Mucosa of stomach (tissue), 1 donor: ENCODE data around the gene SYCP2.

Experiments
- H3K27me3 ChIP-seq: one replicate; pipeline ENCODE4 v1.7.0; 2013; ENCODE audit warnings: mild to moderate bottlenecking, low read length; ENCODE audit not compliant: control insufficient read depth, insufficient read depth
- H3K36me3 ChIP-seq: one replicate; pipeline ENCODE4 v1.7.0; 2013; ENCODE audit warnings: low read length; ENCODE audit not compliant: control insufficient read depth, insufficient read depth
- H3K4me1 ChIP-seq: one replicate; pipeline ENCODE4 v1.7.0; 2013; ENCODE audit warnings: mild to moderate bottlenecking, low read length; ENCODE audit not compliant: control insufficient read depth, insufficient read depth
- H3K4me3 ChIP-seq: one replicate; pipeline ENCODE4 v1.7.0; 2013; ENCODE audit warnings: low read length
- H3K9ac ChIP-seq: one replicate; pipeline ENCODE4 v1.7.0; 2013; ENCODE audit warnings: mild to moderate bottlenecking, low read length, moderate library complexity
- H3K9me3 ChIP-seq: one replicate; pipeline ENCODE4 v1.7.0; 2013; ENCODE audit warnings: mild to moderate bottlenecking, low read length, moderate library complexity; ENCODE audit not compliant: control insufficient read depth
- donor health status: Pancreatic carcinoma.

The SYCP2 gene, protein sequence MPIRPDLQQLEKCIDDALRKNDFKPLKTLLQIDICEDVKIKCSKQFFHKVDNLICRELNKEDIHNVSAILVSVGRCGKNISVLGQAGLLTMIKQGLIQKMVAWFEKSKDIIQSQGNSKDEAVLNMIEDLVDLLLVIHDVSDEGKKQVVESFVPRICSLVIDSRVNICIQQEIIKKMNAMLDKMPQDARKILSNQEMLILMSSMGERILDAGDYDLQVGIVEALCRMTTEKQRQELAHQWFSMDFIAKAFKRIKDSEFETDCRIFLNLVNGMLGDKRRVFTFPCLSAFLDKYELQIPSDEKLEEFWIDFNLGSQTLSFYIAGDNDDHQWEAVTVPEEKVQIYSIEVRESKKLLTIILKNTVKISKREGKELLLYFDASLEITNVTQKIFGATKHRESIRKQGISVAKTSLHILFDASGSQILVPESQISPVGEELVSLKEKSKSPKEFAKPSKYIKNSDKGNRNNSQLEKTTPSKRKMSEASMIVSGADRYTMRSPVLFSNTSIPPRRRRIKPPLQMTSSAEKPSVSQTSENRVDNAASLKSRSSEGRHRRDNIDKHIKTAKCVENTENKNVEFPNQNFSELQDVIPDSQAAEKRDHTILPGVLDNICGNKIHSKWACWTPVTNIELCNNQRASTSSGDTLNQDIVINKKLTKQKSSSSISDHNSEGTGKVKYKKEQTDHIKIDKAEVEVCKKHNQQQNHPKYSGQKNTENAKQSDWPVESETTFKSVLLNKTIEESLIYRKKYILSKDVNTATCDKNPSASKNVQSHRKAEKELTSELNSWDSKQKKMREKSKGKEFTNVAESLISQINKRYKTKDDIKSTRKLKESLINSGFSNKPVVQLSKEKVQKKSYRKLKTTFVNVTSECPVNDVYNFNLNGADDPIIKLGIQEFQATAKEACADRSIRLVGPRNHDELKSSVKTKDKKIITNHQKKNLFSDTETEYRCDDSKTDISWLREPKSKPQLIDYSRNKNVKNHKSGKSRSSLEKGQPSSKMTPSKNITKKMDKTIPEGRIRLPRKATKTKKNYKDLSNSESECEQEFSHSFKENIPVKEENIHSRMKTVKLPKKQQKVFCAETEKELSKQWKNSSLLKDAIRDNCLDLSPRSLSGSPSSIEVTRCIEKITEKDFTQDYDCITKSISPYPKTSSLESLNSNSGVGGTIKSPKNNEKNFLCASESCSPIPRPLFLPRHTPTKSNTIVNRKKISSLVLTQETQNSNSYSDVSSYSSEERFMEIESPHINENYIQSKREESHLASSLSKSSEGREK (N-terminal part only)

DNA sequence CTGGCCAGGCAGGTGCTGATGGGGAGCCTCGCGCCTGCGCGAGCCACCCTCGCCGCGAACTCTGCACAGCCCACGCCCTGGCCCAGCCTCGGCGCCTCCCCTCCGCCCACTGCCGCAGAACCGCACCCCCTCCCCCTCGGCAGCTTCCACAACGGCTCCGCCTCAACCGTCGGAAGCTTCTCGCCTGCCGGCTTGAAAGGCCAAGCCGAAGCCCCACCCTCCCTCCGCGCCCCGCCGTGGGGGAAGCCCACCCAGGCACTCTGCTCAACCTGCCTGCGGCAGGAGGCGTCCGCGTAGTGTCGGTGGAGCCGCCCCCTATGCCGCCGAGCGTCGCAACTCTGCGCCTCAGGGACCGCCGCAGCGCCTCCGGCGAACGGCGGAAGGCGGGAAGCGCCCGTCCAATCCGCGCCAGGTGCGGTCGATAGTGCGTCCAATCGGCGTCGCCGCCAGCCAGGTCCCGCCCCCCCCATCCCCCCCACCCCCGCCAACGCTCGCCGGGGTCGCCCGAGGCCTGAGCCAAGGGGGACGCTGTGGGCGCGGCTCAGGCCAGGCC is at the start of gene SYCP2:
Gene SYCP2, minus strand, starts transcription at position 342 of the 553 bp plus-strand sequence. CDS start 11,224 bp downstream, outside the sequence.
- peaks cover 13% of the 10 kb centered on the region for H3K4me1 ChIP-seq
- no peaks in the 10 kb centered on the region for H3K9me3 ChIP-seq
- H3K36me3 ChIP-seq: no peaks in the 10 kb centered on the region
- H3K27me3 ChIP-seq: no peaks in the 10 kb centered on the region
- peak within 1 kb of the TSS; percentile 62 for H3K4me3 ChIP-seq
- peak within 1 kb of the TSS; percentile 65 for H3K9ac ChIP-seq

DNA sequence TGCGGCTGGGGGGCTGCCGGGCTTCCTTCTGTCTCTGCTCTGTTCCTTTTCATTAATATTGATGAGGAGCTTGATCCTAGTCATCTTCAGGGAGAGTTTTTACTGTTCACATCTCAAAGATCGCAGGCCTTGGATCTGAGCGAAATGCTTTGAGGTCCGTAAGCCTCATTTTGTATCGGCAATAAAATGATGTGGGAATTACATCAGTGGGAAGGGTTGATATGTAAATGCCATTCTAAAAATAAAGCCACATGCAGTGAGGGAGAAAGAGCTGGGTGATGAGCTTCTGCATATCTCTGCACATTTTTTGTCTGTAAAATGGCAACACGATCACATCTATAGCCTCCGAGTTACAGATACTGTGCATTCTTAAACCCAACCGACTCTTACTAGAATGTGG is 49.6 kb upstream of the SYCP2 start:
- H3K27me3 ChIP-seq: no peaks in the 10 kb centered on the region
- no peak overlapping the region for H3K9ac ChIP-seq
- H3K36me3 ChIP-seq: no peaks in the 10 kb centered on the region
- peaks cover 2% of the 10 kb centered on the region for H3K4me1 ChIP-seq
- no peak overlapping the region for H3K4me3 ChIP-seq
- H3K9me3 ChIP-seq: no peaks in the 10 kb centered on the region

DNA sequence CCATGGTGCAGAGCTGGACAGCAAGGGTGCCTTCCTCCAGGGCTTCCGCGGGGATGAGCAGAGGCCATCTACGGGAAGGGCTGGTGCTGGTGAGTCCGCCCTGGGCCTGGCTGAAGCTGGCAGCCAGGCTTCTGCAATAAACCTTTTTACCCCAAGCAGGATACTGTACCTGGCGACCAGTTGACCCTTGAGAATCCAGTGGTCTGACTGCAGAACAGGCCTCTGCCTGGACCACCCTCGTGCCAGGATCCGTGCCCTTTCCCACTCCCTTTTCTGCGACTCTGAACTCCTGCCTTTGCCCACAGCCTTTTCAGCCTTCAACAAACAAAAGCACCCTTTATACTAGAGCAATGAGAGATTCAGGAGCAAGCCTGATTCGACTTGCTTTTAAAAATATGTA is 43.6 kb upstream of the SYCP2 start:
- no peaks in the 10 kb centered on the region for H3K27me3 ChIP-seq
- H3K36me3 ChIP-seq: no peaks in the 10 kb centered on the region
- H3K4me3 ChIP-seq: no peak overlapping the region
- H3K9ac ChIP-seq: no peak overlapping the region
- no peaks in the 10 kb centered on the region for H3K9me3 ChIP-seq
- no peaks in the 10 kb centered on the region for H3K4me1 ChIP-seq

DNA sequence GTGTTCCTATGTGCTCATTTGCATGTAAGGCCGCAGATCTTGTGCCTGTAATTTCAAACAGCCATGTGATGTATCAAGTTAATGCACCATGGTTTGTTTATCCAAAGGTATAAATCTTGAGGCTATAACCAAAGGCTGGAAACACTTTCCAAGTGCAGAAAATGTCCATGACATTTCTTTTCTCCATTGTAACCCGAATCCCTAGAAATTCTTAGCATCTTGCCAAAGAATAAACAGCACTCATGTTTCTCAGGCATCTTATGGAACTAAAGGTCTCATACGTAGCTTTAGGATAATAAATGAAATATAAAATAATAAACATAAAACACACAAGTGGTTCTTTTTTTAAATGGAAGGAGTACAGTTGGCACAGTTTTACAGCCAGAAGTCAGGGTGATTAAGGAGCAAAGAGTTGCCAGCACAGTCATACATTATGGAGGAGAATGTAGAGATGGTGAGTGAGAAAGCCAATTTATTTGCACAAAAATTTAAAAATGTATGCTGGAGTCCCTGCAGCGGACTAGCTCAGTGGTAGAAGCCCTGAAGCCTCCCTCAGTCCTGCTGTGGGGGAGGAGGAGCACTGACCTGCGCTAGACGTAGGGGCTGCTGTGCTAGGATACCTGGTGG is 42.8 kb upstream of the SYCP2 start:
- Histone ChIP-seq H3K4me3 (no peak overlapping the region), H3K27me3 (no peaks in the 10 kb centered on the region), H3K9me3 (no peaks in the 10 kb centered on the region), H3K36me3 (no peaks in the 10 kb centered on the region), H3K4me1 (no peaks in the 10 kb centered on the region), H3K9ac (no peak overlapping the region)

DNA sequence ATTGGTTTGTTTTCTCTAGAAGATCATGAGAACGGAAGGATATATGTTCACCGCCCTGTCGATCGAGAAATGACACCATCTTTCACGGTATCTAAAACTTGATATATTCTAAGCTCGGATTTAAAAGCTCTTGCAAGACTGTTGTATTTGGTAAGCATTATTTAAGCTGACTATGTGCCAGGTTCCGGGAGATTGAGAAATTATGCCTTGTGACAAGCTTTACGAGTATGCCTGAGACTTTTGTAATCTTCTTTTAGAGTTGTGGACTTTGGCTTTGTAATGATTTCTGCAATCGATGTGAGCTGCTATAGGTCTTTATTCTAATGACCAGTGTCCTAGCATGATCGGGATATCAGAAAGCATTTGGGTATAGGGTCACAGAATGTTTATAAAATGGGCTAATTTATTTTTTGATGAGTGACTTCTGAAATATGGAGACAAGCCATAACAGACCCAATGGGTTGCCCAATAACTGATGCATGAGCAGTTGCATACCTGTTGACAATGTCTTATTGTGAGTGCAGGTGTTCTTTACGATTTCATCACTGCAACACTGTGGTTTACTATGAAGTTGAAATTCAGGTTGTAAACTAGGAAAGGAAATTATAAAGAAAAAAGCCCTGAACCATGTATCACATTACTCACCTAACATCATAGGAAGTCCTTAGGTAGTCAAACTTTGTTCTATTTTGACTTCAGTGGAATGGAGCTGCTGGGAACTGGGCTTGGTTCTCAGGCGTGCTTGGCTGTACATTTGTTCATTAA is 38.8 kb upstream of the SYCP2 start:
- H3K9me3 ChIP-seq: no peaks in the 10 kb centered on the region

DNA sequence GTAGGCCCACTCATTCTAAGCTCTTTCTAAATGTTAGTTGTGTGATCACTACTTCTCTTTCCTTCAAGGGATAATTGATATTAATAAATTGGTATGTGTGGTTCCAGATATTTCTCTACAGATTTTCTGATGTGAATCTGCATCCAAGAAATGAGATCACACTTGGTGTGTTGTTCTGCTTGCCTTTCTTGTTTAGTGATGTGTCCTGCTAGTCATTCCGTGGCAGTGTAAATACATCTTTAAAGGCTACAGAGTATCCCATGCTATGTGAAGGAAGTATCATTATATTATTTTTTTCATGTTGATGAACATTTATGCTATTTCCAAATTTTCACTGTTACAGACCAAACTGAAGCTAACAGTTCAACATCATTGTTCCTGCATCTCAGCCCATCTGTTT is 38.0 kb upstream of the SYCP2 start:
- Histone ChIP-seq H3K36me3 (no peaks in the 10 kb centered on the region), H3K4me1 (no peaks in the 10 kb centered on the region), H3K9me3 (no peaks in the 10 kb centered on the region), H3K4me3 (no peak overlapping the region), H3K9ac (no peak overlapping the region), H3K27me3 (no peaks in the 10 kb centered on the region)

More for the DNA sequence above, 38.8 kb upstream of the SYCP2 start:
- Histone ChIP-seq H3K36me3 (no peaks in the 10 kb centered on the region), H3K4me1 (no peaks in the 10 kb centered on the region), H3K9ac (no peak overlapping the region), H3K27me3 (no peaks in the 10 kb centered on the region), H3K4me3 (no peak overlapping the region)

DNA sequence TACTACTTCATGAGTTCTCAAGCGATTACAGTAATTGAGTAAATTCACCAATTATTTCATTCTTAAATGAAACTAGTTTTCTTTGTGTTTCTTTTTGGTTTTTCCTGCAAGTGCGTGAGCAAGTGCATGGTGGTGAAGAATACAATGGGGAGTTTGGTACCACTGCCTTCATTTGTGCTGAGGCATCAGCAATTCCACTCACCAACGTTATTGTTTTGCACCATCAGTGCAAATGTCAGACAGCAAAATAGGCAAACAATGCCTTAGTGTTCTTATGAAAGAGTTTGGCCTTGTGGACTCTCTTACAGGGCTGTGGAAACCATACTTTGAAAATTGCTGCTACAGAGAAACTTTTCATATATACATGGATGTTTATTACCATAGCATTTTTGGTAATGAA is 33.0 kb upstream of the SYCP2 start:
- H3K27me3 ChIP-seq: no peaks in the 10 kb centered on the region
- no peaks in the 10 kb centered on the region for H3K36me3 ChIP-seq
- no peaks in the 10 kb centered on the region for H3K9me3 ChIP-seq
- no peak overlapping the region for H3K4me3 ChIP-seq
- no peak overlapping the region for H3K9ac ChIP-seq
- no peaks in the 10 kb centered on the region for H3K4me1 ChIP-seq

DNA sequence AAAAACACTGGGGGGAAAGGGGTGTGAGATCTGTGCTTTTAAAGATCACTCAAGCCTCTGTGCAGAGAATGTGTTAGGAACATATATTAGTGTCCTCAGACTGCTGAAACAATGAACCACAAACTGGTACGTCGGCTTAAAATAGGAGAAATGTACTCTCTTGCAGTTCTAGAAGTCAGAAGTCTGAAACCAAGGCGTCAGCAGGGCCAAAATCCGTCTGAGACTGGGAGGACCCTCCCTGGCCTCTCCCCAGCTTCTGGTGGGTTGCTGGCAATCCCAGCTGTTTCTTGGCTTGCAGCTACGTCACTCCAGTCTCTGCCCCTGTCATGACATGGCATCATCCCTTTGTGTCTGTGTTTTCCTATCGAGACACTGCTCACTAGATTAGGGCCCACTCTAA is 28.7 kb upstream of the SYCP2 start:
- Histone ChIP-seq H3K9ac (no peak overlapping the region), H3K4me1 (no peaks in the 10 kb centered on the region), H3K36me3 (no peaks in the 10 kb centered on the region), H3K9me3 (no peaks in the 10 kb centered on the region), H3K27me3 (no peaks in the 10 kb centered on the region), H3K4me3 (no peak overlapping the region)

DNA sequence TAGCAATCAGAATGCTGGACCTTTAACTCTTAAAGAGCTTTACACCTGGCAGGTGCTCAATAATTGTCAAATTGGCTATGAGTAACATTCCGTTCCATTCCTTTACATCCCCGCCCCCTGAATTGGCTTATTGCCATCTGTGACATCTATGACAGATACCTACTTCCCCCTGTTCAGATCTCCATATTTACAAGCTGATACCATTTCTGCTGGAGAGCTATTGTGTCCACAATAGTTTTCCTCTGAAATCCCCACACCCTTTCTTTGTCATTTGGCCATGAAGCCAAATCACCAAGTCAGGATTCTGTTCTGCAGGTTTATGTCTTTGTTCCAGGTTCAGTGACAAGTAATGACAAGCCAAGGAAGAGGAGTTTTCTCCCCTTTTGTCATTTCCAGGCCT is 28.0 kb upstream of the SYCP2 start:
- no peaks in the 10 kb centered on the region for H3K27me3 ChIP-seq
- H3K9ac ChIP-seq: no peak overlapping the region
- H3K9me3 ChIP-seq: no peaks in the 10 kb centered on the region
- H3K36me3 ChIP-seq: no peaks in the 10 kb centered on the region
- H3K4me3 ChIP-seq: no peak overlapping the region
- no peaks in the 10 kb centered on the region for H3K4me1 ChIP-seq

DNA sequence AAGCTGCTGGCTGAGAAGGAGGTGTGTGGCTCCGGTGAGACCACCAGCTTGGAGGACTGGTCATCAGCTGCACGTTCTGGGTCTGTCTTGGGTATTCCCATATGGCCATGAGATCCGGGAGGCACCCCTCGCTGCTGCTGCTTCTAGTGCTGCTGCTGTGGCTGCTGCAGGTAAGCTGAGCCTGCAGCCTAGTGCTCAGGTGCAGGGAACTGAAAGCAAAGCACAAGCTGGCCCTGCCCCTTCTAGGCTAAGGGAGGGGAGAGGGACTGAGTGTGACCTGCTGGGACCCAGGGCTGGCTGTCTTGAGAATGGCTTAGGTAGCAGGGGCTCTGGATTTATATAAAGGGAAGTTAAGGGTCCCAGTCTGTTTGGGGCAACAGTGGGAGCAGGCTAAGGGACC is 25.2 kb upstream of the SYCP2 start:
- Histone ChIP-seq H3K4me3 (no peak overlapping the region), H3K9ac (no peak overlapping the region), H3K9me3 (no peaks in the 10 kb centered on the region), H3K4me1 (no peaks in the 10 kb centered on the region), H3K27me3 (no peaks in the 10 kb centered on the region), H3K36me3 (no peaks in the 10 kb centered on the region)

DNA sequence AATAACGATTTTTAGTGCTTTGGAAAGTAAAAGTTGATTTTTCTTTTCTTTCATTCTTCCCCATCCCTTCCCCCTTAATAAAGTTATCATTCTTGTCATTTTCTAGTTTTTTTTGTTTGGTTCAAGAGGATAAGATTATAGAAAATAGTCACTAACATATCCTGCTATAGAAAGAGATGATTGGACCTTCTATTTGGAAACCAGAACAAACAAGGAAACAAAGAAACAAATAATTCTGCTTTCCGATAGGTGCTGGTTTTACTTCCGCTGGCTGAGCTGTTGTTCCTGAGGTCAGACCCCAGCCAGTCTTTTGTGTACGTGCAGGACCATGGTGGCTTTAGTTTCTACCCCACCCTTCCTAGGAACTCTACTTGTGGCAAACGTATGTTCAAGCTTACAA is 24.7 kb upstream of the SYCP2 start, which contains the start of gene CDH26:
Gene CDH26, plus strand, starts transcription at position 301 of the 400 bp plus-strand sequence. CDS start 304 bp downstream, outside the sequence.
- H3K4me3 ChIP-seq: no peak within 1 kb of the TSS
- H3K9me3 ChIP-seq: no peaks in the 10 kb centered on the region
- H3K9ac ChIP-seq: no peak within 1 kb of the TSS
- H3K4me1 ChIP-seq: no peaks in the 10 kb centered on the region
- no peaks in the 10 kb centered on the region for H3K36me3 ChIP-seq
- no peaks in the 10 kb centered on the region for H3K27me3 ChIP-seq
